GM21390 (cell line): ENCODE results near the gene LRCH1.

Experiments used
- ATAC-seq: cut with Tn5 transposase; IDR thresholded peaks from one replicate; pipeline ENCODE4 v1.9.1; 2021; ENCODE audit not compliant: unreplicated experiment

LRCH1 gene

GRCh38 chr13:46632176-46632575 is 79.2 kb downstream of the LRCH1 start:
- no peak for ATAC-seq

DNA sequence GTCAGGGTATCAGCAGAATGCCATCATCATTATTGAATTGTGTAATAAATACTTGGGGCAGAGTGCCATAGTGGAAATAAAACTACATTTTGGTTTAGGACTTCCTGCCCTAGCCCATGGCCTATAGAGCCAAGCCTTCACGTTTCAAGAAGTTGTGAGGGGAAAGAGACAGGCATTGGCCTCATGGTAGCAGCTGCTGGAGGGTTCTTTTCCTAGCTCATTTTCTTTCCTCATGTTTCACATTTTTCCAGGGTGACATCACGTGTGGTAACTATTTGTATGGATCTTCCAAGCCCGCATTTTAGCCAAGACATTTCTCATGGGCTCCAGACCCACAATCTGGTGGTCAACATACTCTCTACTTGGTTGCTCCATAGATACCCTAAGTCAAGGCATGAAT is 80.4 kb downstream of the LRCH1 start:
- no peak for ATAC-seq

DNA sequence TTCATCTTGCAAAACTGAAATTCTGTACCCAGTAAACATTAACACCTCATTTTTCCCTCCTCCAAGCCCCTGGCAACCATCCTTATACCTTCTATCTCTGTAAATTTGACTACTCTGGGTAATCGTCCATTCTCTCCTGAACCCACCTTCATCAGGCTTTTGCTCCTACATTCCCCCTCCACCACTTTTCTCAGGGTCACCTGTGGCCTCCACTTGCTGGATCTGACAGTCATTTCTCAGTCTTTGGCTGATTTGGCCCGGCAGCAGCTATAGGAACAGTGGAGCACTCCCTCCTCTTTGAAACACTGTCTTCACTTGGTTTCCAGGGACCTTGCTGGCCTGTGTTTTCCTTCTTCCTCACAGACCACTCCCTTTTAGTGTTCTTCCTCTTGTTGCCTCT is 83.5 kb downstream of the LRCH1 start:
- no peak for ATAC-seq

- no peak for ATAC-seq
These were observed 84.2 kb downstream of the LRCH1 start for GRCh38 chr13:46637213-46637612.

DNA sequence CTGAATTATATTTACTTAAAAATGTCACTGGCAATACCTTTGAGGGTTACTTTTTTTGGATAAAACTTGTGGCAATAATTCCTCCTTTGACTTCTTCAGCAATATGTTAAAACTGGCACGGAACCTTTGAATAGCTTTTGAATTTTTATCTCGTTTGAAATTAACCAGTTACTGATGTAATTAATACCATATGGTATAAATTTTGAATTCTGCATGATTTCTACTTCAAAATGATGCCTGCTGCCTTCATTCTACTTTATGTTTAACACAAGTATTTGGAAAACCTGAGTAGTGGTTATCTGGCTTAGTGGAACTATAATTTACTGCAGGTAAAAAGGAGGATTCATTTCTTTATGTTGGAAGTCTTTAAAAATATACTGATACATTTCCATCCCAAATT is 85.3 kb downstream of the LRCH1 start:
- no peak for ATAC-seq

GRCh38 chr13:46639033-46639981 is 86.3 kb downstream of the LRCH1 start:
- peak; percentile 86 for ATAC-seq

DNA sequence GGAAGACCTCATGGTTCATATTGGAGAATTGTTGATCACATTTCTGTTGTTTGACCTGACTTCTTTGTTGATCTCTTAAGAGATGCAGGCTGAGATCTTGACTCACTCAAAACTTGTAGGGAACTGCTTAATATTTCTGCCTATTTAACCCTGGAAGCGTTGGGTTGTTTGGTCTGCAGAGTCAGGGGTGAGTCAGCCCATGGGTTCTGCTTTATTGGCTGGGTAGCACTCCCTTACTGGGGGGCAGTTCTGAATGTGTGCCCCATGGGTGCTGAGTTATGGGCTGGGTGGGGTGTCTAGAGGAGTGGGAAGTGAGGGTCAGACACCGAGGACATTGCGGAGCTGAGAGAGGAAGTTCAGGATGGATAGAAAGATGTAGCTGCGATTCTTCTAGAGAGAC is 87.9 kb downstream of the LRCH1 start:
- no peak for ATAC-seq

- no peak for ATAC-seq
These were observed 88.5 kb downstream of the LRCH1 start for GRCh38 chr13:46641274-46642081.

GRCh38 chr13:46642254-46642653 is 89.3 kb downstream of the LRCH1 start:
- ATAC-seq, result no peak

DNA sequence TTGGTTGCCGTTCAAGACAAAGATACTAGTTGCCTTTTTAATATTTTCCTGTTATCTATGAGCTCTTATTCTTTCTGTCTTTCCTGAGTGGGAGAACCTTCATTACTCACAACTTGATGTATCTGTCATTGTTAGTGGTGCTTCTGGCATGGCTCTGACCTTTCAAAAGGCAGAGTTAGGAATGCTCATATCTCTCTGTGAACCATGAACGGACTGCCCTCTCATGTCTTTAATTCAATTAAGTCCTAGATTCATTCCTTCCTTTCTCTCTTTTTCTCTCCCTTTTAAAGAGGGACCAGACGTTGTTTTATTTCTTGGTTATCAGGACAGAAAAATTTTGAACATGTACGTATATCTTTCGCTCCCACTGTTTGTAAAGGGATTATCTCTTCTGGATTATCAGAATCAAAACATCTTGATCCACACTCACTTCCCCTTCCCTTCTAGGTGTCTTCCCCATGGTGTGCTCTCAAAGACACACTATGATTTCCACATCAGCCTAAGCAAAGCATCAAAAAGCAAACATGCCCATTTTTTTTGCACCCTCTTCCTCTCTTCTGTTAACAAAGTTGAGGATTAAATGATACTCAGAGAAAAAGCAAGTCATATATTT is 90.3 kb downstream of the LRCH1 start:
- ATAC-seq, result no peak

- ATAC-seq, result no peak
These were observed 91.8 kb downstream of the LRCH1 start for GRCh38 chr13:46644816-46645215.

GRCh38 chr13:46647512-46648065 is 94.6 kb downstream of the LRCH1 start:
- no peak for ATAC-seq

- peak; percentile 89 for ATAC-seq
These were observed 95.2 kb downstream of the LRCH1 start for GRCh38 chr13:46648166-46648607.

DNA sequence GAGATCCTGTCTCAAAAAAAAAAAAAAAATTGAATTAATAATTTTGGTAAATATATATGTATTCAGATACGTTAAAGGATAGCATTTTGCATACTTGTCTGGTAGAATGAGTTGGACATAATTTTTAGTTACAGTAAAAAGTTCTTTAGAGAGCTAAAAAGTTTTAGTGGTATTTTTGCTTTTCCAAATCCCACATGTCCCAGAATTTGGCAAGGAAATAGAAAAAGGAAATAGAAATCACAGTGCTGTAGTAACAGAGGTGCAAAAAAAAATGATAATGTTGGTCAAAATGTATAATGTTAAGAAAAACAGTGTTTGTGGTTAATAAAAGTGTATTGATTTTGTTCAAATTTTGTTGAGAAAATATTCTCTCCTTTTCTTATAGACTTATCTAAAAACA is 96.8 kb downstream of the LRCH1 start:
- ATAC-seq, result no peak

GRCh38 chr13:46654951-46655350 is 102.0 kb downstream of the LRCH1 start:
- ATAC-seq, result no peak

DNA sequence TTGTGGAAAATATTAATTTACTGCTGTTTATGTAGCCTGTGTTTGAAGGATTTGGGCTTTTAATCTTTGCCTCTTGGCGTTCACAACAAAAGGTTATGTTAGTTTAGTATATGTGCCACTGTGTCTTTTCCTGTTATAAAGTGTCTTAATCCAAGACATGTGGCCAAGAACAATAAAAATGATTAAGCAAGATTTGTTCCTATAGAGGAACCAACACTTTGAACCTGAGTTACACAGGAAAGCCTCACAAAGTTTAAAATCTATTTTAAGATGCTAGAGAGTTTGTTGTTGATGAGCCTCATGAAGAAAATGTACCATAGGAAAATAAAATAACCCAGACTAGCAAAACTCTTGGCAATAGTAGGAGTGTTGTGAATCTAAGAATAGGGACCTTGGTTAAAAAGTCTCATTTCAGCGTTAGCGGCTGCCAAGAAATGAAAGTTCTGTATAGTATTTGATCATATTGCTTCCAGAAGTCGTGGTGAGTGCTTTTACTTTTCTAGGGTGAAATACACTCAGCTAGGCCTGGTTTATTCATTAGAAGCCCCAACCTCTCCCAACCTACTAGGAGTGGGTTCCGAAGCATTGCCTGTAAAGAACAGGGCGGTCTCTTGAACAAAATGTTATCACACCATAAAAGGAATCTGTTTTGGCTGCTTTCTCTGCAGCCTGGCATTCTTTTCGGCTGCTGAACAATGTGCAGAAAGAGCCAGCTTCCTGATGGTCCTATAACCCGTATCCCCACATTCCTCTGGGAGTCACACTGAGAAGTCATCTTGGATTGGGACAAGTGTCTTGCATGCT is 102.6 kb downstream of the LRCH1 start:
- ATAC-seq, result no peak

DNA sequence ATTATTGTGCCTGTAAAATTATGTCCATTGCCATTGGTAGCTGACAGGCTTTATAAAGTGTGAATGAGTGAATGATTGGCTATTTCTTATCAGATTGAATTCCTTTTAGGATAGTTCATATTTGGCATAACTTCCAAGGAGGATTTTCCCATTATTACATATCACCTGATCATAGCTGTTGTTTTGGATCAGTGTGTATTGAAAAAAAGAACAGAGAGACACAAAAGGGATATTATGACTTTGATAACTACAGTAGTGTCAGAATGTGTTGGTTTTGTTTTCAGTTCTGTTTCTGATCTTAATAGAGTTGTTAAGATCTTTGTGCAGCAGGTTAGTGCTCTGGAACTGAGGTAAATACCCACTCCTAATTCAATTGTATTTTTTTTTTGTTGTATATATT is 103.8 kb downstream of the LRCH1 start:
- peak; percentile 85 for ATAC-seq

DNA sequence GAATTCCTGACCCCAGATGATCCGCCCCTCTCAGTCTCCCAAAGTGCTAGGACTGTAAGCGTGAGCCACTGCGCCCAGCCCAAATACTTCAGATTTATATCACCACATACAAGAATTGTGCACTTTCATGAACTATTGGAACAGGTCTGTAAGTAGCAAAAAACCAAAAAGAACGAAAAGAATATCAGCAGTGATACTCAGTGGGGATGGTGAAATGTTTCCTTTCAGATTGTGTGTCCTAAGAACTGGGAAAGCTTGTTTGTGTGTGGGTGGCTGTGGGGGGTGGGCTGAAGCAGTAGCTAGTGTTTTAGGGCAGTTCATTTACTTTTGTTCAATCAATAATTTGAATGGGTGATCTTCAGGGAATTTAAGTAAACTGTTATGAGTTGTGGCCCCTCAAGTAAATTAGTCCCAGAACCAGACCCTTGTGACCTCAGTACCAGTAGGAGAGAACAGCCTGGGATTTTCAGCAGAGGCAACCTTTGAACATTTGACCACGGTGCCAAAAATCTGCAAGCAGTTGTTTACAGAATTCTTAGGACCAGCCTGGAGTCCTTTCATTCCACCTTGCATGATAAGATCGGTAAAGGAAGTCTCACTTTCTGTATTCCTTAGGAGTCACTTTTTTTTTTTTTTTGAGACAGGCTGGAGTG is 106.6 kb downstream of the LRCH1 start:
- ATAC-seq, result no peak

DNA sequence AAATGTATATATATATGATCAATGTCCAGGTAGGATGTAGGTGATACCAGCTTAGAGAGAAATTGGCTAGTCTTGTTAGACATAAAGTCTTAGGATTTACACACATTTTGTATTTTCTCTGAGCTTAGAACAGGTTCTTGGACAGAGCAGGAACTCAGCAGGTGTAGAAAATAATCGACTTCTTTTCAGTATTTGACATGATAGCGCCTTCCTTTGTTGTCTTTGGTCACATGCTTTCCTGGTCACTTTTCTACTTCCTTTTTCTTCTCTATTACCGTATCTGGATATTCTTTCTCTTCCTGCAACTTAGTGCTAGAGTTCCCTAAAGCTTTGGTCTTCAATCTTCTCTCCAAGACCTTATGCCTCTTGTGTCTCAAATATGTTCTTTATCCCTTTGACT is 107.4 kb downstream of the LRCH1 start:
- ATAC-seq, result no peak

GRCh38 chr13:46660857-46661256 is 107.9 kb downstream of the LRCH1 start:
- no peak for ATAC-seq
